Measurements from ENCODE around the gene KIAA1210.

The KIAA1210 gene

GRCh38 chrX:119090627-119091026, 37.0 kb downstream of the KIAA1210 start:
- DNase-seq = no peak

GRCh38 chrX:119089619-119090018, 38.0 kb downstream of the KIAA1210 start:
- DNase-seq = no peak

GRCh38 chrX:119087121-119087520, 40.5 kb downstream of the KIAA1210 start:
- no peak for DNase-seq

- no peak for DNase-seq
Observed at GRCh38 chrX:119084766-119085165, 42.8 kb downstream of the KIAA1210 start.

- DNase-seq = no peak
Observed at GRCh38 chrX:119082278-119082677, 45.3 kb downstream of the KIAA1210 start.

- no peak for DNase-seq
Observed at GRCh38 chrX:119075270-119076025, 52.2 kb downstream of the KIAA1210 start.

GRCh38 chrX:119073911-119074310, 53.7 kb downstream of the KIAA1210 start:
- DNase-seq = no peak

GRCh38 chrX:119073200-119073905, 54.3 kb downstream of the KIAA1210 start:
- DNase-seq = no peak

- no peak for DNase-seq
Observed at GRCh38 chrX:119072744-119073143, 54.9 kb downstream of the KIAA1210 start, which contains the start of gene CT47C1. Gene CT47C1, plus strand, starts transcription at chrX:119072993. Its CDS starts 233 bp downstream, at chrX:119073226.

- DNase-seq = no peak
Observed at GRCh38 chrX:119071381-119071780, 56.2 kb downstream of the KIAA1210 start.

GRCh38 chrX:119069762-119070161, 57.9 kb downstream of the KIAA1210 start:
- no peak for DNase-seq

GRCh38 chrX:119069128-119069527, 58.5 kb downstream of the KIAA1210 start:
- DNase-seq = no peak

GRCh38 chrX:119067023-119067739, 60.4 kb downstream of the KIAA1210 start:
- peak; percentile 50 to 57 for DNase-seq

GRCh38 chrX:119063428-119063827, 64.2 kb downstream of the KIAA1210 start:
- DNase-seq = no peak

GRCh38 chrX:119062750-119063374, 64.8 kb downstream of the KIAA1210 start:
- no peak for DNase-seq

- DNase-seq = no peak
Observed at GRCh38 chrX:119055687-119056086, 71.9 kb downstream of the KIAA1210 start.

- DNase-seq = no peak
Observed at GRCh38 chrX:119045884-119046283, 81.7 kb downstream of the KIAA1210 start.

GRCh38 chrX:119042996-119043395, 84.6 kb downstream of the KIAA1210 start:
- no peak for DNase-seq

- no peak for DNase-seq
Observed at GRCh38 chrX:119042040-119042439, 85.6 kb downstream of the KIAA1210 start.

- DNase-seq = no peak
Observed at GRCh38 chrX:119041175-119041574, 86.4 kb downstream of the KIAA1210 start.

GRCh38 chrX:119040432-119040831, 87.2 kb downstream of the KIAA1210 start:
- DNase-seq = no peak

GRCh38 chrX:119036107-119037029, 91.2 kb downstream of the KIAA1210 start:
- no peak for DNase-seq

Measured in activated CD4-positive, alpha-beta T cell treated with anti-CD3 and anti-CD28 coated beads, Interleukin-2, amount 50 U/mL, for 48 hours (primary cell).